ENCODE measurements around the gene GBA2. TPM values are rescaled to one million over a fixed set of nuclear protein-coding genes. Genes with fewer than 3 reads are reported as not detected.

Gene GBA2
- total RNA-seq, 1 experiment from 2014 or later = 63.6 TPM

GRCh38 chr9:35763181-35763580 is 14.2 kb upstream of the GBA2 start (continued):
- no peak for TF ChIP-seq CTCF (IDR thresholded peaks at IDR 0.05 in 2 of 3, conservative IDR thresholded peaks at IDR 0.05 in 1 of 3; ENCODE audit: borderline replicate concordance in 1 of 3, insufficient read depth in 1 of 3, low read depth in 2 of 3, low read length in 2 of 3)
- no peak for TF ChIP-seq RAD21 (IDR thresholded peaks at IDR 0.05; ENCODE audit: low read depth)
- no peak for TF ChIP-seq ATF3 (IDR thresholded peaks at IDR 0.05)
- no peak for TF ChIP-seq EZH2 (IDR thresholded peaks at IDR 0.05)

- Histone ChIP-seq H3K4me1 (ENCODE audit: control insufficient read depth in 1 of 2, insufficient read depth in 2 of 2, low read length in 2 of 2) (peaks cover 10 to 25% of the 10 kb centered on the region in 2 experiments; a peak in 3 of 4 replicates), H4K20me1 (ENCODE audit: insufficient read depth) (no peaks in the 10 kb centered on the region), H3K36me3 (ENCODE audit: control insufficient read depth in 1 of 2, insufficient read depth in 2 of 2, low read length in 2 of 2) (no peaks in the 10 kb centered on the region), H3K27me3 (ENCODE audit: insufficient read depth, low read length) (no peaks in the 10 kb centered on the region), H3K9me3 (ENCODE audit: control insufficient read depth in 1 of 2, insufficient read depth in 1 of 2, low read depth in 1 of 2, low read length in 2 of 2) (no peaks in the 10 kb centered on the region), H3K4me2 (ENCODE audit: low read length) (no peak overlapping the region), H3K79me2 (ENCODE audit: insufficient read depth, low read length) (peaks cover 48% of the 10 kb centered on the region), H3K27ac (ENCODE audit: low read depth, low read length) (no peak overlapping the region), H3K9me2 (ENCODE audit: insufficient read depth) (no peaks in the 10 kb centered on the region), H2AFZ (ENCODE audit: low read depth, low read length, poor library complexity, severe bottlenecking) (no peak overlapping the region), H3K9ac (ENCODE audit: low read length) (no peak overlapping the region), H3K4me3 (replicated peaks in 1 of 2; ENCODE audit: low read depth in 1 of 2, low read length in 2 of 2) (no peak overlapping the region)
- DNase-seq (ENCODE audit: low read depth, low spot score) = no peak
- ChIA-PET RAD21 (ENCODE audit: low non-redundant PET in 1 of 2, low total read pairs in 2 of 2, uncharacterized antibody in 2 of 2, unreplicated experiment in 2 of 2) (no interaction called here), CTCF (interaction anchor here (1.0 kb wide), 1 partner anchor 99 kb away, joined by 3 read pairs; no protein-coding TSS in a partner anchor), POLR2A (no interaction called here)
- ATAC-seq = no peak
- intact Hi-C loops (cut with micrococcal nuclease) = no loop called here
- TF ChIP-seq ZBTB33 (IDR thresholded peaks at IDR 0.05; ENCODE audit: extremely low read depth, insufficient replicate concordance, low read length) (no peak), ZFX (IDR thresholded peaks at IDR 0.05) (no peak), CTCF (IDR thresholded peaks at IDR 0.05 in 2 of 3, conservative IDR thresholded peaks at IDR 0.05 in 1 of 3; ENCODE audit: borderline replicate concordance in 1 of 3, insufficient read depth in 1 of 3, low read depth in 2 of 3, low read length in 2 of 3) (no peak), FOSL1 (IDR thresholded peaks at IDR 0.05; ENCODE audit: low read depth) (no peak), POLR2AphosphoS5 (IDR thresholded peaks at IDR 0.05; ENCODE audit: low read depth, low read length) (no peak), RAD21 (IDR thresholded peaks at IDR 0.05; ENCODE audit: low read depth) (no peak), SRF (IDR thresholded peaks at IDR 0.05; ENCODE audit: low read depth) (no peak), TCF7L2 (IDR thresholded peaks at IDR 0.05; ENCODE audit: borderline replicate concordance, extremely low read depth, insufficient read depth, insufficient read length) (no peak), POLR2A (IDR thresholded peaks at IDR 0.05; ENCODE audit: borderline replicate concordance, extremely low read depth, insufficient read depth, insufficient read length) (no peak)
- BruUV-seq (replicated peaks) = no TSS peak
These were observed 11.6 kb upstream of the GBA2 start for GRCh38 chr9:35760651-35761050.
